HG03469 (cell line): ENCODE data around the gene C10orf67.
A peak's percentile ranks its signal among the peaks of the same experiment; 100 is the strongest.

Source experiments
- ATAC-seq: cut with Tn5 transposase; IDR thresholded peaks from one replicate; pipeline ENCODE4 v1.9.1; 2021; ENCODE audit warnings: mild to moderate bottlenecking, moderate library complexity, moderate number of reproducible peaks; ENCODE audit not compliant: unreplicated experiment

The C10orf67 gene

GRCh38 chr10:23174074-23174976, 170.3 kb downstream of the C10orf67 start:
- no peak for ATAC-seq

- ATAC-seq, result no peak
Observed at GRCh38 chr10:23173214-23174073, 171.2 kb downstream of the C10orf67 start.

- ATAC-seq, result no peak
Observed at GRCh38 chr10:23172429-23173213, 172.0 kb downstream of the C10orf67 start.

- ATAC-seq, result no peak
Observed at GRCh38 chr10:23171232-23171876, 173.2 kb downstream of the C10orf67 start.

- ATAC-seq, result no peak
Observed at GRCh38 chr10:23158370-23158769, 186.2 kb downstream of the C10orf67 start.

- ATAC-seq, result no peak
Observed at GRCh38 chr10:23157691-23158369, 186.8 kb downstream of the C10orf67 start.

GRCh38 chr10:23157239-23157681, 187.3 kb downstream of the C10orf67 start:
- ATAC-seq, result peak; percentile 51

GRCh38 chr10:23156447-23157150, 188.0 kb downstream of the C10orf67 start:
- no peak for ATAC-seq

GRCh38 chr10:23155169-23155568, 189.4 kb downstream of the C10orf67 start:
- ATAC-seq, result no peak
